HG02798 (cell line): Measurements from ENCODE around the gene ACTL8.
"Not testable (repeated sequence)": the region's sequence is repeated elsewhere in the genome, so short reads cannot be mapped to it uniquely, and the experiment has no call there.

Experiments used
- ATAC-seq: cut with Tn5 transposase; IDR thresholded peaks from one replicate; pipeline ENCODE4 v1.9.1; 2021; ENCODE audit warnings: mild to moderate bottlenecking; ENCODE audit not compliant: unreplicated experiment, poor library complexity

Gene ACTL8

GRCh38 chr1:17734609-17735008 lies 20.5 kb upstream of the ACTL8 start:
- no peak for ATAC-seq

GRCh38 chr1:17735348-17735747 lies 19.8 kb upstream of the ACTL8 start:
- no peak for ATAC-seq

GRCh38 chr1:17735793-17736192 lies 19.3 kb upstream of the ACTL8 start:
- no peak for ATAC-seq

- ATAC-seq: no peak
These were observed 18.5 kb upstream of the ACTL8 start for GRCh38 chr1:17736625-17737024.

DNA sequence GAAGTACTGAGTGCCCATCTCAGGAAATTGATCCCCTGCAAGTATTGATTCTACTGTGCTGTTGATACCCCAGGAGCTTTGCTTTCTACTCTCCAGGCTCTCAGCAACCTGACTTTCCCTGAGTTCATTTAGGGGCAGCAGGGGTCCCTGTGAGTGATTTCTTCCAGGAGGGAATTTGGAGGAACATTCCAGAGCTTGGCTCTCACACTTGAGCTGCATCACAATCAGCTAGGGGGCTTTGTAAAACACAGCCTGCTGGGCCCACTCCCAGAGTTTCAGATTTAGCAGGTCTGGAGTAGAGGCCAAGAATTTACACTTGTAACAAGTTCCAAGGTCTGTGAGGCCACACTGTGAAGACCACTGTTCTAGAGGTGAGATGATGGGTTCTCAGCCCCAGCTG lies 16.1 kb upstream of the ACTL8 start:
- ATAC-seq: no peak

DNA sequence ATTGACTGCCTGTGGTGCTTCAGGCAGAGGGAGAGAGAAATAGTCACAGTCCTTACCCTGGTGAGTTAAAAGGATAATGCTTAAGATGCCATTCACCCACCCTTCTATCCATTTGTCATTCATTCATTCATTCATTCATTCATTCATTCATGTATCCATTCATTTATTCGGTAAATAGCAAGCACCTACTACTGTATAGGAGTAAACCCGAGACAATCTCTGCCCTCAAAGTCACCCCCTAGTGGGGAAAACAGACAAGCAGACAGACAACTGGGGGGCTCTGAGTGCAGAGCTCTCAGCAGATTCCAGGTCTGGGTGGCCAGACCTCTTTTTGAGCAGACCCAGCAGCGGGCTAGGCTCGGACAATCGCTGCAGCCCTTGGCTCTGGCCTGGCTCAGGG lies 14.1 kb upstream of the ACTL8 start:
- no peak for ATAC-seq

DNA sequence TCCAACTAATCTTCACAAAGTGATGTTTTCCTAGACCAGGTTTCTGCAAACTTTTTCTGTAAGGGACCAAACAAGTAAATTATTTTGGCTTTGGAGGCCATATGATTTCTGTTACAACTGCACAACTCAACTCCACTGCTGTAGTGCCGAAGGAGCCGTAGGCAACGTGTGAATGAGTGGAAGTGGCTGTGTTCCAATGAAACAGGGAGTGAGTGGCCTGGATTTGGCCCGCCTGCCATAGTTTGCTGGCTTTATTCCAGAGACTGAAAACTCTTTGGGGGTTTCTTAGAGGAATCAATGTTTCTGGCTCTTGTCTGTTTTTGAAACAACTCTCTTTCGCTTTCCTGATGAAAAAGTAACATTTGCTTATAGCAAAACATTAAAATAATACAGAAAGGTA lies 12.6 kb upstream of the ACTL8 start:
- no peak for ATAC-seq

DNA sequence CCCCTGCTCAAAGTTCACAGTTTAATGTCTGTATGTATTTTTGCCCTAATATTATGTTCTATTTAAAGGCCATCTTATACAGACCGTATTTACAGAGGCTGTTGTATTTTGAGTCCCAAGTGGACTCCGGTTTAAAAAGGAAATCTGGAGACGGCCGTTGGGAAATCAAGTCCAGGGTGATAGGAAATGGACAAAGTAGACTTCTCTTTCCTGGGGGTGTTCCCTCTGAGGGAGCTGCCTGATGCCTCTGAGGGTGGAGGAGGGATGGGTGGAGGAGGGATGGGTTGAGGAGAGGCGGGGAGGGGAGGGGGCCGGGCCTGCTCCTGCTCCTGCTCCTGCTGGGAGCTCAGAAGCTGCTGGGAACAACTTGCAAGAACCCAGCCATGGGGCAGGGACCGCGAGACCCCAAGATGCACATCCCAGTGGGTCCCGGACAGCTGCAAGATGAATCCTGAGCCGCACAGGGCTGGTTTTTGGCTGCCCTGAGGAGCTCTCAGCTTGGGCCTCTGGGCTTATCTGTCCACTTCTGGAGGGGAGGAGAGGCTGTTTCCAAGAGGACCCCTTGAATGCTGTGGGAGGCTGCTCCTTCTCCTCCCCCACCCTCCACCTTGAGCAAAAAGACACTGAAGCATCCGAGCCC lies 12.0 kb upstream of the ACTL8 start:
- ATAC-seq: no peak

- no peak for ATAC-seq
These were observed 11.2 kb upstream of the ACTL8 start for GRCh38 chr1:17743925-17744324.

DNA sequence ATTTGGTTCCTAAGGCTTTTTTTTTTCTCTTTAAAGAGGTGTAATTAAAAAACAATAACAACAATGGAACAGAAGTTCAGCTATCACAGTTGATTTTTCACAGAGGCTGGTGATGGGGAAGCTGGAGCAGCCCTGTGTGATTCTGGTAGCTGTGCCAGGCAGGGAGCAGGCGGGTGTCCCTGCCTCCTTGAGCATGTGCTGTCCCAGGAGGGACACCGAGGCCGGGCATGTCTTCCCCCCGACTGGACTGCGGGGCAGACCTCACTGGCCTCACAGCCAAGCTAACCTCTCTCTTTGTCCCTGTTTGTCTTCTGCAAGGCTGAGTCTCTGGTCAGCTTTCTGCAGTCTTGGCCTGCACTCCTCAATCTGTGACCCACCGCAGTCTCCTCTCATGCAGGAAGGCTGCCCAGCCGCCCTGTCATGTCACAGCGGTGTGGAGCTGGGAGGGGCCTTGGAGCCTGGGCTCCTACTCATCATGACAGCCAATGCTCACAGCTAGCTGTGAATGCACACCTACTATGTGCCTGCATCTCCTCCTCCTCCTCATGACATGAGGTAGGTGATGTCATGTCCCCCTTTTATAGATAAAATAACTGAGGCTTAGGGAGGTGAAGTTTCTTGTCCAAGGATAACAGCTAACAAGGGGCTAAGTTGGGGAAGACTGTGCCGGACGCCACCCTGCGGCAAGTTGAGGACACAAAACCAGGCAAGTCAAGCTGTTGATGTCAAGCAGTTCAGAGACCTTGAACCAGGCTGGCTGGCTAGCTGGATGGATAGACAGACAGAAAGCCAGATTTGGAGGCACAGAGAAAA lies 10.3 kb upstream of the ACTL8 start:
- ATAC-seq: no peak

DNA sequence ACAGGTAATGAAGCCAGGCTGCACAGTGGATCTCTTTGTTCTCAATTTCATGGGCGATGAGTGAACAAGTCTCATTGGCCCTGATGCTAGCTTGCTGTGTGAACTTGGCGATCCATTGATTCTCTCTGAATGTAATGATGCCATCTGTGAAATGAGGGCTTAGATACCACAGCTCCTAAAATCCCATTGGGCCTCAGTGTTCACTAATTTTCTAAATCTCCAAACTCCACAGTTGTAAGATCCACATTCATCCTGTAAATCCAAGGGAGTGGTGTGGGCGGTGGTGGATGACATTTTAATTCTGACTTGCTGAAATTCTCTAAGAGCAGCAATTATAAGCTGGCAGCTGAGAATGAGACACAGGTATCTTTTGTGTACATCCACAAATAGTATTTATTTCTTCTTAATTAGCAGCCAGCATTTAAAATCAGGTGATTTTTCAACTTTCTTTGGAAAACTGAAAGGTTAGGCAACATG lies 9.6 kb upstream of the ACTL8 start:
- no peak for ATAC-seq

GRCh38 chr1:17746281-17746680 lies 8.9 kb upstream of the ACTL8 start:
- not testable (repeated sequence) for ATAC-seq

DNA sequence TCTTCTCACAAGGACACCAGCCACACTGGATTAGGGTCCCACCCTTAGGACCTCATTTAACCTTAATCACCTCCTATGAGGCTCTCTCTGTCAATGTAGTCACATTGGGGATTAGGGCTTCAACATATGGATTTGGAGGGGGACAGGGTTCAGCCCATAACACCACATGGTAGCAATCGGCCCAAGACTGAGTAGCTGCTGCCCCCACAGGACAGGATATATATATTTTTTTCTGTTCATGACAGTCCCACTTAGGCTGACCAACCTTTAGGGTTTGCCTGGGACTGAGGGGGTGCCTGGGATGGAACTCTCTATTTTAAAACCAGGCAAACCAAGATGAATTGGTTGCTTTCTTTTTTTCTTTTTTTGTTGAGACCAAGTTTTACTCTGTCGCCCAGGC lies 8.2 kb upstream of the ACTL8 start:
- ATAC-seq: no peak

DNA sequence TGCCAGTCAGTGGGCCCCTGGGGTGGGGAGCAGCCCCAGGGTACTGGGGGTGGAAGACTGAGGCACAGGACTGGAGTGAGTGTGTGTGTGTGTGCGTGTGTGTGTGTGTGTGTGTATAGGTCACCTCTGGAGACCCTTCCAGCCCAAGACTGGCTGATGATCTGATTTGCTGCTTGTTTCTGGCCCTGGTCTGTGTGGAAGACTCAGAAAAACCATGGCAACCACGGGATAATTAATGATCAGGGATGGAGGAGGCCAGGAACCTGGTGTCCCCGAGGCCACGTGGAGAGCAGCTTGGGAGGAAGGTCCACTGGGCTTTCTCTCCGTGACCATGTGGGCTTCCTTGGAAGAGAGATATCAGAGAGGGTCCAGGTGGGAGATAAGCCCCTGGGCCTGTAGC lies 4.8 kb upstream of the ACTL8 start:
- no peak for ATAC-seq

DNA sequence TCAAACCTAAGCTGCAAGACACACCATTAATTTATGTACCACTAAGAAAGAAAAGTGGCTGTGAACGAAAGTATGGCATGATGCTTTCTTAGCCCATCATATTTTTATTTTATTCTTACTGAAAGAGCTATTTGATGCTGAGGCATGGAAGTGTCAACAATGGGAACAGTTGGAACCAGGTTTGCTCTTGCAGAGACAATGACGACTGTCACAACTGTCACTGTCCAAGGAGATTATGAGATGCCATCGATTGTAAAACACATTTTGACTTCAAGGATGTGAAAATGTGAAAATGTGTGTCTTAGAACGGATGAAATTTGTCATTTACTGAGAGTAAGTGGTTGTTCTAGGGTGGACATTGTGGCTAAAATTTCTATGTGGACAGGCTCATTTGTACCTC lies 2.8 kb upstream of the ACTL8 start:
- no peak for ATAC-seq

GRCh38 chr1:17757426-17757825 lies 2.3 kb downstream of the ACTL8 start:
- no peak for ATAC-seq

DNA sequence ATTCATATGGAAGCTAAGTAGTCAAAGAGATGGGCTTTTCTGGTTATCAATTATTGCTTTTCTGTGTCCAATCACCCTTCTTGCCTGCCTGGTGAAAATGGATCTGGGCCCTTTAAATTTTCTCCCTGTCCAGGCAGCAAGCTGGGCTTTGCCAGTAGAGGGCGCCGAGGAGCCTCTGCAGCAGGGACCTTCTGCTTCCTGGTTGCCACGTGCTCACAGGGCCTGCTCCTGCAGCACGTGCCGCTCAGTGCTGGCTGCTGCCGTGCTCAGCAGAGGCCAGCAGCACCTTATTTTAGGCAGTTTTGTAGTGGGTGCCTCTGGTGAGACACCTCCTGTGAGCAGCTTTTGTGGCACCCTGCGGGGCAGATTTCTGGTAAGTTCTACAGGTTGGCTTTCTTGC lies 4.0 kb downstream of the ACTL8 start:
- ATAC-seq: no peak

- no peak for ATAC-seq
These were observed 7.2 kb downstream of the ACTL8 start for GRCh38 chr1:17762313-17762712.

GRCh38 chr1:17763417-17763816 lies 8.3 kb downstream of the ACTL8 start:
- no peak for ATAC-seq

GRCh38 chr1:17763995-17764394 lies 8.9 kb downstream of the ACTL8 start:
- ATAC-seq: no peak

GRCh38 chr1:17764591-17764990 lies 9.5 kb downstream of the ACTL8 start:
- no peak for ATAC-seq
